LNCaP clone FGC (cell line): Measurements from ENCODE around the gene ACVR1C.

ENCODE experiments used
- DNase-seq: peaks from one replicate; pipeline ENCODE4 v3.0.0-alpha.2; 2011; ENCODE audit warnings: low read depth
- H3K4me3 ChIP-seq: 2 replicates; pipeline ENCODE4 v1.5.1; 2011; ENCODE audit warnings: mild to moderate bottlenecking, low read depth, low read length, control low read depth
- TF ChIP-seq, protein P1 (sequence below): IDR thresholded peaks from 2 replicates; pipeline ENCODE4 v1.5.1; 2012; ENCODE audit warnings: mild to moderate bottlenecking; ENCODE audit not compliant: control insufficient read depth, insufficient read depth; ENCODE audit errors: extremely low read depth

The ACVR1C gene

GRCh38 chr2:157501026-157501425, 127.6 kb downstream of the ACVR1C start:
- TF ChIP-seq, protein P1, sequence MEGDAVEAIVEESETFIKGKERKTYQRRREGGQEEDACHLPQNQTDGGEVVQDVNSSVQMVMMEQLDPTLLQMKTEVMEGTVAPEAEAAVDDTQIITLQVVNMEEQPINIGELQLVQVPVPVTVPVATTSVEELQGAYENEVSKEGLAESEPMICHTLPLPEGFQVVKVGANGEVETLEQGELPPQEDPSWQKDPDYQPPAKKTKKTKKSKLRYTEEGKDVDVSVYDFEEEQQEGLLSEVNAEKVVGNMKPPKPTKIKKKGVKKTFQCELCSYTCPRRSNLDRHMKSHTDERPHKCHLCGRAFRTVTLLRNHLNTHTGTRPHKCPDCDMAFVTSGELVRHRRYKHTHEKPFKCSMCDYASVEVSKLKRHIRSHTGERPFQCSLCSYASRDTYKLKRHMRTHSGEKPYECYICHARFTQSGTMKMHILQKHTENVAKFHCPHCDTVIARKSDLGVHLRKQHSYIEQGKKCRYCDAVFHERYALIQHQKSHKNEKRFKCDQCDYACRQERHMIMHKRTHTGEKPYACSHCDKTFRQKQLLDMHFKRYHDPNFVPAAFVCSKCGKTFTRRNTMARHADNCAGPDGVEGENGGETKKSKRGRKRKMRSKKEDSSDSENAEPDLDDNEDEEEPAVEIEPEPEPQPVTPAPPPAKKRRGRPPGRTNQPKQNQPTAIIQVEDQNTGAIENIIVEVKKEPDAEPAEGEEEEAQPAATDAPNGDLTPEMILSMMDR, result no peak
- H3K4me3 ChIP-seq, result no peak overlapping the region

DNA sequence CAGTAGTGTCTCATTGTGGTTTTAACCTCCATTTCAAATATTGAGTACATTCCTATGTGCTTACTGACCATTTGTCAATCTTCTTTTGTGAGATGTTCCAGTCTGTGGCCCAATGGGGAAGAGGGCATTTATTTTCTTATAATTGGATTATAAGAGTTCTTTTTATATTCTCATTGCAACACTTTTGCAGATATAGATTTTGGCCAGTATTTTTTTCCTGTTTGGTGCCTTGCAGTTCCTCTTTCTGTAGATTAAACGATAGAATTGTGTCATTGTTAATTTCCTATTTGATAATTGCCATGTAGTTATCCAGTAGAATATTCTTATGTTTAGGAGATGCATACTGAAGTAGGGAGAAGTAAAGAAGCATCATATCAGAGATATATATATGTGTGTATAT, 128.3 kb downstream of the ACVR1C start:
- TF ChIP-seq, protein P1, result no peak
- H3K4me3 ChIP-seq, result no peak overlapping the region
- DNase-seq, result no peak

More at GRCh38 chr2:157501026-157501425, 127.6 kb downstream of the ACVR1C start:
- DNase-seq, result no peak

- TF ChIP-seq, protein P1, result no peak
- H3K4me3 ChIP-seq, result no peak overlapping the region
- DNase-seq, result no peak
Measured at GRCh38 chr2:157498483-157498882, 130.2 kb downstream of the ACVR1C start.

DNA sequence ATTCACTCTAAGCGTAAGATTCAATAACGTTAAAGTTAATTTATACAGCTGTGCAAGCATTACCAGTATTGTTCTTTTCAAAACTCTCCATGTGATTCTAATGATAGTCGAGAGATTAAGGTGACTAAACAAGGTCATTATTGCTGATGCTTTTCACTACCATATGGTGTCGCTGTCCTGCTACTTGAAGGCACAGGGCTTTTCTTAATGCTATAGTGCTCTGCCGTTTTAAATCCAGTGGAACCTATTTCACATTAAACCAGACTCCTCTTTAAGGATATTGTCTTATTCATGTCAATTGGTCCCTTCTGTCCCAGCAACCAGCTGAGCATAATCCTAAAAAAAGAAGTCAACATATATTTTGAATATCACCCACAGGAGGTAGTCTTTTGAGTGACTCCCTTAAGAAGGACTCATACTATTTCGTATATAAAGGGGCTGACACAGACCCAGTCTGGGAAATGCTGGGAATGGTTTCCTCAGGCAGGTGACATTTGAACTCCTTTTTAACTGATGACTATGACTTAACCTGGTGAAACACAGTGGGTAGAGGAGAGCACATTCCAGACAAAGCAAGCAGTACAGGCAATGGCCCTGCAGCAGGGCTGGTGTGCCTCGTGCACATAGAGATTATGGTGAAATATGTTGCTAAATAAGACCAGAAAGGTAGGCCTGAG, 130.9 kb downstream of the ACVR1C start:
- H3K4me3 ChIP-seq, result no peak overlapping the region
- no peak for DNase-seq
- TF ChIP-seq, protein P1, result peak; percentile 78

- no peak overlapping the region for H3K4me3 ChIP-seq
- DNase-seq, result no peak
- TF ChIP-seq, protein P1, result peak; percentile 68
Measured at GRCh38 chr2:157492189-157492773, 136.4 kb downstream of the ACVR1C start.

DNA sequence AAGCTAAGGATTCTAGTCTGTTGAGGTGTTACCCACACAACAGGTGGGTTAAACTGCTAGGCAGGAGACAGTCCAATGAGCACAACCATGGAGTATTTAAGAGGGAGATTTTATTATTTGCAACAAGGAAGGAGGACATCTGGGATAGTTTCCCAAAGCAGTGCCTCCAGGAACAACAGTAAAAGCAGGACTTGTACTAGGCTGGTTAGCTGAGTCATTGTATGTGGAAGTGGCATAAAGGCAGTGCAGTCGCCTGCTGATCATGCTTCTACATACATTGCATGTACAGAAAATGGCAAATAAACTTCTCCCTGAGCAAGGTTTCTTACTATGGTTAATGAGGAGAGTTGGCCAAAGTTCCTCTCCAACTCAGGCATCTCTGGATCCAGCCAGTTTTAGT, 138.7 kb downstream of the ACVR1C start:
- DNase-seq, result no peak
- TF ChIP-seq, protein P1, result no peak
- no peak overlapping the region for H3K4me3 ChIP-seq
